ENCODE results near the gene UBALD2. TPM values are rescaled to one million over a fixed set of nuclear protein-coding genes. Genes with fewer than 3 reads are reported as not detected.

The UBALD2 gene
- total and polyA plus RNA-seq, 2 of the 13 experiments (the other 11 are each of a cell fraction or from before 2014, with no cell fraction given), result 3.3 to 89.7 TPM

DNA sequence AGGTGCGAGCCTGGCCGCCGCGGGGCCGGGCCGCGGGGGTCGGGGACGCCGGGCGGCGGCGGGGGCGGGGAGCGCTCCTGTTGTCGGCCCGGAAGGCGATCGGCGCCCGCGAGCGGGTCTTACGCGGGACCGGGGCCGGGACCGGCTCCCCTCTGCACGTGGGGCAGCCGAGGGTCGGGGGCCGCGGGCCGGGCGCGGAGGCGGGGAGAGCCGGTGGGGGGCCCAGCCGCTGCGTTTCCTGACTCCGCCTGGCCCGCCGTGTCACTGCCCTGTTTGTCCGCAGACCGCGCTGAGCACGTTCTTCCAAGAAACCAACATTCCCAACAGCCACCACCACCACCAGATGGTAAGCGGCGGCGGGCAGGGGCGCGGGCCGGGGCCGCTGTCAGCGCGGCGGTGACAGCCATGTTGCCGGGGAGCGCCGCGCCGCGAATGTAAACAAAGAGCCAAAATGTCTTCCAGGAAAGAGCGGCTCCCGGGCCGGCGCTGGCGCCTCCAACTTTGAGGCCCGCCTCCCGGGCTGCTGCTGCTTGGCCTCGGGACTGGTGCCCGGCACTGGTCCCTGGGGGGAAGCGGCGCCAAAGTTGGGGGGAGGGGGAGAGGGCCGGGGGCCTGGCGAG is 586 bp downstream of the UBALD2 start (continued):
- TF ChIP-seq ZNF839 (CRISPR knock-in tag; IDR thresholded peaks at IDR 0.05; ENCODE audit: borderline replicate concordance), result no peak
- TF ChIP-seq SNAPC2 (CRISPR knock-in tag; IDR thresholded peaks at IDR 0.05), result no peak
- peak; percentile 20; the same call in 1 of the 2 replicates for TF ChIP-seq HDAC2 (CRISPR knock-in tag; IDR thresholded peaks at IDR 0.05)
- 0 out of 2 replicates have a peak, but pooled peaks have one; percentile 7 for TF ChIP-seq THRA (CRISPR knock-in tag; IDR thresholded peaks at IDR 0.05; ENCODE audit: borderline replicate concordance)
- TF ChIP-seq GMEB2 (CRISPR knock-in tag; IDR thresholded peaks at IDR 0.05; ENCODE audit: low read depth), result no peak
- TF ChIP-seq, protein P1, sequence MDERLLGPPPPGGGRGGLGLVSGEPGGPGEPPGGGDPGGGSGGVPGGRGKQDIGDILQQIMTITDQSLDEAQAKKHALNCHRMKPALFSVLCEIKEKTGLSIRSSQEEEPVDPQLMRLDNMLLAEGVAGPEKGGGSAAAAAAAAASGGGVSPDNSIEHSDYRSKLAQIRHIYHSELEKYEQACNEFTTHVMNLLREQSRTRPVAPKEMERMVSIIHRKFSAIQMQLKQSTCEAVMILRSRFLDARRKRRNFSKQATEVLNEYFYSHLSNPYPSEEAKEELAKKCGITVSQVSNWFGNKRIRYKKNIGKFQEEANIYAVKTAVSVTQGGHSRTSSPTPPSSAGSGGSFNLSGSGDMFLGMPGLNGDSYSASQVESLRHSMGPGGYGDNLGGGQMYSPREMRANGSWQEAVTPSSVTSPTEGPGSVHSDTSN (CRISPR knock-in tag; IDR thresholded peaks at IDR 0.05), result no peak
- no peak for TF ChIP-seq DMAP1 (CRISPR knock-in tag; IDR thresholded peaks at IDR 0.05)
- no peak for TF ChIP-seq ZNF644 (CRISPR knock-in tag; IDR thresholded peaks at IDR 0.05; ENCODE audit: low read depth)
- no peak for TF ChIP-seq HMG20A (CRISPR knock-in tag; IDR thresholded peaks at IDR 0.05; ENCODE audit: borderline replicate concordance)
- TF ChIP-seq DNMT1 (CRISPR knock-in tag; IDR thresholded peaks at IDR 0.05), result no peak
- TF ChIP-seq TSC22D2 (CRISPR knock-in tag; IDR thresholded peaks at IDR 0.05; ENCODE audit: borderline replicate concordance), result no peak
- TF ChIP-seq ZFP62 (CRISPR knock-in tag; IDR thresholded peaks at IDR 0.05), result no peak
- TF ChIP-seq PATZ1 (CRISPR knock-in tag; IDR thresholded peaks at IDR 0.05), result no peak
- no peak for TF ChIP-seq NR3C1 (CRISPR knock-in tag; IDR thresholded peaks at IDR 0.05)
- no peak for TF ChIP-seq KLF6 (CRISPR knock-in tag; IDR thresholded peaks at IDR 0.05)
- no peak for TF ChIP-seq TCF7L2 (IDR thresholded peaks at IDR 0.05; ENCODE audit: low read depth, low read length)
- TF ChIP-seq TEAD2 (CRISPR knock-in tag; IDR thresholded peaks at IDR 0.05), result no peak
- TF ChIP-seq, protein P2, sequence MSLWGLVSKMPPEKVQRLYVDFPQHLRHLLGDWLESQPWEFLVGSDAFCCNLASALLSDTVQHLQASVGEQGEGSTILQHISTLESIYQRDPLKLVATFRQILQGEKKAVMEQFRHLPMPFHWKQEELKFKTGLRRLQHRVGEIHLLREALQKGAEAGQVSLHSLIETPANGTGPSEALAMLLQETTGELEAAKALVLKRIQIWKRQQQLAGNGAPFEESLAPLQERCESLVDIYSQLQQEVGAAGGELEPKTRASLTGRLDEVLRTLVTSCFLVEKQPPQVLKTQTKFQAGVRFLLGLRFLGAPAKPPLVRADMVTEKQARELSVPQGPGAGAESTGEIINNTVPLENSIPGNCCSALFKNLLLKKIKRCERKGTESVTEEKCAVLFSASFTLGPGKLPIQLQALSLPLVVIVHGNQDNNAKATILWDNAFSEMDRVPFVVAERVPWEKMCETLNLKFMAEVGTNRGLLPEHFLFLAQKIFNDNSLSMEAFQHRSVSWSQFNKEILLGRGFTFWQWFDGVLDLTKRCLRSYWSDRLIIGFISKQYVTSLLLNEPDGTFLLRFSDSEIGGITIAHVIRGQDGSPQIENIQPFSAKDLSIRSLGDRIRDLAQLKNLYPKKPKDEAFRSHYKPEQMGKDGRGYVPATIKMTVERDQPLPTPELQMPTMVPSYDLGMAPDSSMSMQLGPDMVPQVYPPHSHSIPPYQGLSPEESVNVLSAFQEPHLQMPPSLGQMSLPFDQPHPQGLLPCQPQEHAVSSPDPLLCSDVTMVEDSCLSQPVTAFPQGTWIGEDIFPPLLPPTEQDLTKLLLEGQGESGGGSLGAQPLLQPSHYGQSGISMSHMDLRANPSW (CRISPR knock-in tag; IDR thresholded peaks at IDR 0.05; ENCODE audit: borderline replicate concordance), result no peak
- TF ChIP-seq HNRNPLL (IDR thresholded peaks at IDR 0.05; ENCODE audit: low read depth, low read length, poor library complexity, severe bottlenecking), result peak; percentile 54
- TF ChIP-seq FOXO4 (CRISPR knock-in tag; conservative IDR thresholded peaks at IDR 0.05), result no peak
- TF ChIP-seq GATA4 (IDR thresholded peaks at IDR 0.05; ENCODE audit: borderline replicate concordance, low read depth), result no peak

All from HepG2 (cell line).